Endothelial cell of umbilical vein (primary cell): ENCODE measurements around the gene ARSB. TPM values are rescaled to one million over a fixed set of nuclear protein-coding genes. Genes with fewer than 3 reads are reported as not detected.

ENCODE experiments used
- BruUV-seq: library from RNA; stranded (reverse); fragments of 400-500 nt; replicated peaks from 2 replicates; lab custom pipeline; 2021; lab: Mats Ljungman, UMichigan
- CTCF ChIA-PET: fragments of 300-600, 350-600 bp; sonication (Branson Sonifier 250); formaldehyde crosslinking; loops from one replicate; lab custom pipeline; 2021; ENCODE audit warnings: antibody characterized with exemption, inconsistent platforms; lab: Charles Lee
- POLR2A ChIA-PET: fragments of 300-600, 350-600 bp; sonication (Branson Sonifier 250); formaldehyde crosslinking; loops from one replicate; lab custom pipeline; 2021; ENCODE audit warnings: antibody characterized with exemption, inconsistent platforms; lab: Charles Lee
- DNase-seq: peaks from one replicate; pipeline ENCODE4 v3.0.0-alpha.2; 2011; ENCODE audit warnings: low read depth, low spot score
- FAIRE-seq: peaks from 2 replicates; lab custom pipeline; 2011; peaks lifted over from hg19 to GRCh38; lab: Jason Lieb, UNC
- H2AFZ ChIP-seq: 2 replicates; pipeline ENCODE4 v1.6.0; 2012; ENCODE audit warnings: low read depth, low read length, control low read depth, inconsistent platforms
- H3K27ac ChIP-seq: 2 replicates; pipeline ENCODE4 v1.5.1; 2011; ENCODE audit warnings: low read depth, mild to moderate bottlenecking, control low read depth, low read length, moderate library complexity; ENCODE audit not compliant: insufficient read depth
- H3K27me3 ChIP-seq, 2 experiments: 2 replicates each; pipeline versions ENCODE4 v1.6.0 to v1.6.1; 2011; ENCODE audit warnings: low read length in 2 of 2, mixed read lengths in 1 of 2; ENCODE audit not compliant: control insufficient read depth in 2 of 2, insufficient read depth in 2 of 2
- H3K36me3 ChIP-seq, 2 experiments: 2 replicates in 1 of 2; 3 replicates in 1 of 2; pipeline ENCODE4 v1.5.1; 2011; ENCODE audit warnings: low read length in 2 of 2, mild to moderate bottlenecking in 1 of 2, moderate library complexity in 1 of 2; ENCODE audit not compliant: control insufficient read depth in 2 of 2, insufficient read depth in 2 of 2; ENCODE audit errors: extremely low read depth in 1 of 2
- H3K4me1 ChIP-seq: 3 replicates; pipeline ENCODE4 v1.5.1; 2011; ENCODE audit warnings: mild to moderate bottlenecking, low read length; ENCODE audit not compliant: control insufficient read depth, insufficient read depth; ENCODE audit errors: extremely low read depth
- H3K4me2 ChIP-seq: 2 replicates; pipeline ENCODE4 v1.6.1; 2011; ENCODE audit warnings: low read length, control low read depth, mixed read lengths; ENCODE audit not compliant: insufficient read depth
- H3K4me3 ChIP-seq, 3 experiments: fragments of 200-600 bp in 1 of 3; sonication (generic), shearing (Covaris generic) in 1 of 3; replicated peaks in 1 of 3; 2 replicates each; pipeline ENCODE4 v1.5.1; 2011 to 2016; ENCODE audit warnings: control low read depth in 3 of 3, low read length in 3 of 3, mild to moderate bottlenecking in 2 of 3, inconsistent platforms in 1 of 3, low read depth in 1 of 3, moderate library complexity in 1 of 3; ENCODE audit not compliant: insufficient read depth in 1 of 3
- H3K79me2 ChIP-seq: 2 replicates; pipeline ENCODE4 v1.6.0; 2012; ENCODE audit warnings: low read length, inconsistent platforms; ENCODE audit not compliant: control insufficient read depth, insufficient read depth
- H3K9ac ChIP-seq: replicated peaks from 2 replicates; pipeline ENCODE3; 2011; ENCODE audit warnings: low read length, control low read depth; ENCODE audit not compliant: insufficient read depth; ENCODE audit errors: extremely low read depth
- H3K9me1 ChIP-seq: replicated peaks from 3 replicates; pipeline ENCODE4 v1.6.0; 2011; ENCODE audit warnings: mild to moderate bottlenecking, low read length; ENCODE audit not compliant: control insufficient read depth, insufficient read depth; ENCODE audit errors: extremely low read depth
- H3K9me3 ChIP-seq: replicated peaks from 2 replicates; pipeline ENCODE4 v1.5.1; 2012; ENCODE audit warnings: low read length, inconsistent platforms; ENCODE audit not compliant: control insufficient read depth, insufficient read depth
- H4K20me1 ChIP-seq: replicated peaks from 2 replicates; pipeline ENCODE3; 2011; ENCODE audit warnings: mild to moderate bottlenecking, low read length; ENCODE audit not compliant: control insufficient read depth, insufficient read depth; ENCODE audit errors: extremely low read depth
- JUN ChIP-seq: IDR thresholded peaks from 2 replicates; pipeline ENCODE4 v1.6.1; 2011; ENCODE audit warnings: borderline replicate concordance, low read depth; ENCODE audit not compliant: insufficient read length, insufficient read depth
- MYC ChIP-seq: IDR thresholded peaks from one replicate; pipeline ENCODE4 v1.6.1; 2011; ENCODE audit warnings: mild to moderate bottlenecking, low read depth, low read length
- POLR2A ChIP-seq: IDR thresholded peaks from 2 replicates; pipeline ENCODE4 v1.6.1; 2012; ENCODE audit warnings: low read depth, mild to moderate bottlenecking, control low read depth, low read length
- dilution Hi-C: fragments of 300-500 bp; cut with MboI; formaldehyde crosslinking; loops from one replicate; pipeline ENCODE4 v1.15.0; 2019; ENCODE audit warnings: low sequenced_read_pairs; ENCODE audit not compliant: extremely low pct_ligation_motif_present
- intact Hi-C: fragments of 100-400 bp; cut with micrococcal nuclease; formaldehyde crosslinking; loops from one replicate; pipeline ENCODE4 v1.10.0; 2022
- polyA plus RNA-seq, 4 experiments: library from polyadenylated mRNA; depleted of rRNA in 3 of 4; stranded (reverse) in 3 of 4; unstranded in 1 of 4; fragments of >200 nt; gene quantifications; 2 replicates each; pipeline versions ENCODE4 v1.2.1 to v1.2.3, GENCODE V29; 2011 to 2012; ENCODE audit warnings: missing spikeins in 1 of 4
- total RNA-seq: library from RNA; stranded (reverse); gene quantifications from 2 replicates; pipeline ENCODE4 v1.2.3, GENCODE V29; 2021

Gene ARSB
- total and polyA plus RNA-seq, 2 donors (not counting 3 experiments of a cell fraction or from before 2014, with no cell fraction given) = 17.2 to 25.8 TPM

DNA sequence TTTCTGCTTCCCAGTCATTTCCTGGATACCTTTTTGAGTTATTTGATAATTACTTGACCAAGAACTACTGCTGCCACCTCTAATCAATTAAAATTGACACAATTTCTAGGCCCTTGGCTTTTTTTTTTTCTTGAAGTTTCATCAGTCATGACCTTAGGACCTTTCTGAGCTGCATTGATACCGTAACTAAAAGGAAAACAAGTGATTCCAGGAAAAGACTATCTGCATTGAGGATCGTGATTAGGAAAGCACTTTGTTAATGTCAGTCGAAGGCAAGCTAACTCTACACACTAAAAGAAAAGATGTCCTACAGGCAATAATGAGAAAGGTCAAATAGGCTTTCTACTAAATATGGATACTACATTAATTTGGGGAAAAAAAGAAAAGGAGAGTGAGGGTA lies 69.9 kb downstream of the ARSB start:
- Histone ChIP-seq H3K9me1 (no peaks in the 10 kb centered on the region), H3K4me1 (no peaks in the 10 kb centered on the region), H3K27me3 (no peaks in the 10 kb centered on the region), H4K20me1 (no peaks in the 10 kb centered on the region), H3K4me2 (no peak overlapping the region), H3K9me3 (no peaks in the 10 kb centered on the region), H2AFZ (no peak overlapping the region), H3K36me3 (no peaks in the 10 kb centered on the region), H3K27ac (no peak overlapping the region), H3K4me3 (no peak overlapping the region), H3K9ac (no peak overlapping the region), H3K79me2 (no peaks in the 10 kb centered on the region)
- intact Hi-C loops = no loop called here
- no peak for FAIRE-seq
- TF ChIP-seq JUN = no peak
- TF ChIP-seq MYC = no peak
- dilution Hi-C loops = no loop called here
- BruUV-seq = no TSS peak
- CTCF ChIA-PET = interaction anchor here (2.8 kb wide), 1 partner anchor 16 kb away, joined by 10 read pairs; no protein-coding TSS in a partner anchor
- no peak for DNase-seq
- POLR2A ChIA-PET = no interaction called here

DNA sequence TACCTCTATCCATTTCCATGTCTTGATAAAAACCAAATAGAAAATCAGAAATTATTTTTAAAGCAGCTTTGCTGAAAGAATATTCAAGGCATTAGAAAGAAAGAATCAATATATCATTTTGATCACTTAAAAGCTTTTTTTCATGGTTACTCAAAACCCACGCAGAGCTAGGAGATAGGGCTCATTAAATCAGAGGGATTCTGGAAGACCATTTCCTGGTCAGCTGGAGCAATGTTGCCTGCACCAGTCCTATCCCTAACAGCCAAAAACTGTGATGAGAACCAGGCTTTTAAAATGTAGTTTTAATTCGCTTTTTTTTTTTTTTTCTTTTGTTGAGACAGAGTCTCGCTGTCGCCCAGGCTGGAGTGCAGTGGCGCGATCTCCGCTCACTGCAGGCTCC lies 72.3 kb downstream of the ARSB start:
- Histone ChIP-seq H3K4me3 (no peak overlapping the region), H3K4me2 (no peak overlapping the region), H3K79me2 (no peaks in the 10 kb centered on the region), H3K27ac (no peak overlapping the region), H3K36me3 (no peaks in the 10 kb centered on the region), H3K4me1 (peaks cover 9% of the 10 kb centered on the region), H3K9me1 (no peaks in the 10 kb centered on the region), H3K9me3 (no peaks in the 10 kb centered on the region), H4K20me1 (no peaks in the 10 kb centered on the region), H2AFZ (no peak overlapping the region), H3K9ac (no peak overlapping the region), H3K27me3 (no peaks in the 10 kb centered on the region)
- BruUV-seq = no TSS peak
- ChIA-PET POLR2A (no interaction called here), CTCF (interaction anchor here (0.9 to 2.5 kb wide), 3 partner anchors 13 to 26 kb away, joined by 3 to 24 read pairs (median 4); no protein-coding TSS in a partner anchor)
- DNase-seq (no peak), FAIRE-seq (no peak)
- dilution Hi-C loops (no loop called here), intact Hi-C loops (no loop called here)
- no peak for TF ChIP-seq POLR2A
